Ovary (tissue), 9 donors: ENCODE results near the gene C11orf52. TPM values are rescaled to one million over a fixed set of nuclear protein-coding genes. Genes with fewer than 3 reads are reported as not detected.
"Not testable (repeated sequence)": the region's sequence is repeated elsewhere in the genome, so short reads cannot be mapped to it uniquely, and the experiment has no call there.

Experiments used
- DNase-seq, 5 donors: peaks; one replicate each; pipeline ENCODE4 v3.0.0-alpha.2; 2019 to 2020
- H3K27ac ChIP-seq, 2 donors: fragments of 200-600 bp; one replicate each; pipeline versions ENCODE4 v1.5.1 to v1.8.0; 2019 to 2022
- H3K27me3 ChIP-seq: fragments of 200-600 bp; one replicate; pipeline ENCODE4 v1.8.0; 2022
- H3K36me3 ChIP-seq: fragments of 200-600 bp; sonication (generic); one replicate; pipeline ENCODE4 v1.5.1; 2019
- H3K4me1 ChIP-seq: one replicate; pipeline ENCODE4 v1.8.1; 2013; ENCODE audit warnings: mild to moderate bottlenecking, moderate library complexity; ENCODE audit not compliant: insufficient read depth
- H3K4me3 ChIP-seq: fragments of 200-600 bp; sonication (generic); one replicate; pipeline ENCODE4 v1.5.1; 2017
- H3K9me3 ChIP-seq, 2 donors: fragments of 200-600 bp in 1 of 2; sonication (generic) in 1 of 2; one replicate each; pipeline versions ENCODE4 v1.5.1 to v1.8.1; 2013 to 2019; ENCODE audit warnings: mild to moderate bottlenecking in 1 of 2, moderate library complexity in 1 of 2
- CTCF ChIP-seq, 3 donors: fragments of 450-650 bp in 2 of 3; fragments of 200-600 bp in 1 of 3; IDR thresholded peaks; one replicate each; pipeline versions ENCODE4 v1.5.1 to v1.8.0; 2016 to 2022; ENCODE audit warnings: antibody characterized with exemption in 3 of 3, mild to moderate bottlenecking in 1 of 3
- EP300 ChIP-seq: sonication (generic); formaldehyde crosslinking; IDR thresholded peaks from one replicate; pipeline ENCODE4 v1.6.1; 2017; ENCODE audit warnings: antibody characterized with exemption
- POLR2A ChIP-seq: fragments of 450-650 bp; IDR thresholded peaks from one replicate; pipeline ENCODE4 v1.6.1; 2017; ENCODE audit warnings: antibody characterized with exemption, mild to moderate bottlenecking, moderate library complexity
- WGBS, 3 donors: extraction: QIAGEN DNeasy Blood & Tissue Kit in 1 of 3; methylation state at CpG; one replicate each; pipeline versions ENCODE4 v1.1.5 to v1.1.7; 2013 to 2017; 5-methylcytosine and 5-hydroxymethylcytosine counted together
- intact Hi-C, 4 donors: fragments of 100-400 bp; cut with DNase I; formaldehyde crosslinking; loops; one replicate each; pipeline versions ENCODE4 v1.11.0 to v1.15.1; 2022 to 2023
- polyA plus RNA-seq, 2 donors: library from polyadenylated mRNA; stranded (reverse); fragments of 200-250 nt in 1 of 2; fragments of 350-450 nt in 1 of 2; fragmentation: Illumina TruSeq in 1 of 2; extraction: RNeasy Lipid Tissue Mini Kit (QIAGEN cat#74804) in 1 of 2; gene quantifications; one replicate each; pipeline ENCODE4 v1.2.3, GENCODE V29; 2013 to 2014
- total RNA-seq, 7 donors: library from RNA; depleted of rRNA in 2 of 7; stranded (reverse); fragments of >200 nt in 2 of 7; fragmentation: NEBNext Ultra II Directional in 3 of 7; extraction: Animal tissue kit (Norgen Biotek cat#: 25700) in 3 of 7; gene quantifications; one replicate each; pipeline versions ENCODE4 v1.1.0 to v1.2.4, GENCODE V29; 2016 to 2023
- donor health status: DM: no; HTN: no; CAD: no; lungs with moderate emphysema.
- donor health status: DM: no; HTN: no; CAD: no.
- donor health status: Bipolar disorder and iron deficiency.
- donor health status: DM: yes; HTN: yes; CAD: no.
- donor health status: DM: no; HTN: no; CAD: no.
- donor health status: DM: yes; HTN: yes; CAD: no.

The C11orf52 gene
- total and polyA plus RNA-seq, 9 donors = 1.3 to 5.9 (median 2.3) TPM; not detected in 1

GRCh38 chr11:111930472-111930871 is 11.8 kb downstream of the C11orf52 start:
- no peak for DNase-seq
- peaks cover 5% of the 10 kb centered on the region for H3K4me1 ChIP-seq

GRCh38 chr11:111932611-111932950 is 13.9 kb downstream of the C11orf52 start:
- intact Hi-C loops = loop anchor here in 2 of 4 donors (2.0 to 10.0 kb wide), 2 partner anchors 46 to 92 kb away; partner anchors contain the start of gene DLAT (in 1 of the 2)
- TF ChIP-seq EP300 (no peak), CTCF (IDR thresholded peaks at IDR 0.05) (no peak), POLR2A (no peak)
- 76 to 83% (median 78%) methylated on average over 2 of the region's 2 CpGs for WGBS, 3 donors

More at GRCh38 chr11:111930472-111930871, 11.8 kb downstream of the C11orf52 start:
- Histone ChIP-seq H3K27ac (no peak overlapping the region), H3K27me3 (no peaks in the 10 kb centered on the region), H3K9me3 (no peaks in the 10 kb centered on the region), H3K36me3 (no peaks in the 10 kb centered on the region), H3K4me3 (no peak overlapping the region)
- 61 to 75% (median 63%) methylated on average over 4 of the region's 4 CpGs for WGBS, 3 donors
- intact Hi-C loops = loop anchor here in 1 of 4 donors (10.0 kb wide), 1 partner anchor 94 kb away; the partner anchor contains the start of gene DLAT
- TF ChIP-seq POLR2A (no peak), EP300 (no peak), CTCF (IDR thresholded peaks at IDR 0.05) (no peak)

GRCh38 chr11:111933176-111933575 is 14.5 kb downstream of the C11orf52 start:
- not testable (repeated sequence) for H3K4me3 ChIP-seq, H3K9me3 ChIP-seq, H3K27ac ChIP-seq, H3K4me1 ChIP-seq, H3K27me3 ChIP-seq, DNase-seq, H3K36me3 ChIP-seq
- intact Hi-C loops = loop anchor here in 2 of 4 donors (2.0 to 10.0 kb wide), 2 partner anchors 46 to 92 kb away; partner anchors contain the start of gene DLAT (in 1 of the 2)
- 93 to 94% (median 94%) methylated on average over 14 of the region's 14 CpGs for WGBS, 3 donors

More at GRCh38 chr11:111932611-111932950, 13.9 kb downstream of the C11orf52 start:
- Histone ChIP-seq H3K9me3 (no peaks in the 10 kb centered on the region), H3K4me3 (no peak overlapping the region), H3K36me3 (no peaks in the 10 kb centered on the region), H3K27me3 (no peaks in the 10 kb centered on the region), H3K4me1 (peaks cover 3% of the 10 kb centered on the region), H3K27ac (no peak overlapping the region)
- DNase-seq = no peak

GRCh38 chr11:111933872-111934271 is 15.2 kb downstream of the C11orf52 start:
- DNase-seq = no peak
- Histone ChIP-seq H3K4me1 (peaks cover 5% of the 10 kb centered on the region), H3K36me3 (no peaks in the 10 kb centered on the region), H3K9me3 (no peaks in the 10 kb centered on the region), H3K27ac (no peak overlapping the region), H3K4me3 (no peak overlapping the region), H3K27me3 (no peaks in the 10 kb centered on the region)
- intact Hi-C loops = loop anchor here in 2 of 4 donors (2.0 to 10.0 kb wide), 2 partner anchors 45 to 91 kb away; partner anchors contain the start of gene DLAT (in 1 of the 2)
- TF ChIP-seq CTCF (IDR thresholded peaks at IDR 0.05) = no peak
- TF ChIP-seq EP300 = no peak
- TF ChIP-seq POLR2A = no peak
- 81 to 85% (median 83%) methylated on average over 1 of the region's 1 CpG for WGBS, 3 donors

GRCh38 chr11:111934306-111934705 is 15.6 kb downstream of the C11orf52 start:
- no peak for DNase-seq
- Histone ChIP-seq H3K9me3 (no peaks in the 10 kb centered on the region), H3K27me3 (no peaks in the 10 kb centered on the region), H3K27ac (no peak overlapping the region), H3K4me1 (peaks cover 5% of the 10 kb centered on the region), H3K36me3 (no peaks in the 10 kb centered on the region), H3K4me3 (no peak overlapping the region)
- intact Hi-C loops = loop anchor here in 1 of 4 donors (10.0 kb wide), 1 partner anchor 90 kb away; the partner anchor contains the start of gene DLAT
- WGBS, 3 donors = 75 to 97% (median 90%) methylated on average over 1 of the region's 1 CpG
- TF ChIP-seq POLR2A (no peak), EP300 (no peak), CTCF (IDR thresholded peaks at IDR 0.05) (no peak)
